VCaP (cell line): ENCODE measurements around the gene CRLF1.

Source experiments
- H3K27ac ChIP-seq: fragments of 450-650 bp; 2 replicates; pipeline ENCODE4 v1.5.1; 2017
- CTCF ChIP-seq: fragments of 450-650 bp; conservative IDR thresholded peaks from 2 replicates; pipeline ENCODE4 v1.5.1; 2017; ENCODE audit warnings: mild to moderate bottlenecking, moderate library complexity

Gene CRLF1

DNA sequence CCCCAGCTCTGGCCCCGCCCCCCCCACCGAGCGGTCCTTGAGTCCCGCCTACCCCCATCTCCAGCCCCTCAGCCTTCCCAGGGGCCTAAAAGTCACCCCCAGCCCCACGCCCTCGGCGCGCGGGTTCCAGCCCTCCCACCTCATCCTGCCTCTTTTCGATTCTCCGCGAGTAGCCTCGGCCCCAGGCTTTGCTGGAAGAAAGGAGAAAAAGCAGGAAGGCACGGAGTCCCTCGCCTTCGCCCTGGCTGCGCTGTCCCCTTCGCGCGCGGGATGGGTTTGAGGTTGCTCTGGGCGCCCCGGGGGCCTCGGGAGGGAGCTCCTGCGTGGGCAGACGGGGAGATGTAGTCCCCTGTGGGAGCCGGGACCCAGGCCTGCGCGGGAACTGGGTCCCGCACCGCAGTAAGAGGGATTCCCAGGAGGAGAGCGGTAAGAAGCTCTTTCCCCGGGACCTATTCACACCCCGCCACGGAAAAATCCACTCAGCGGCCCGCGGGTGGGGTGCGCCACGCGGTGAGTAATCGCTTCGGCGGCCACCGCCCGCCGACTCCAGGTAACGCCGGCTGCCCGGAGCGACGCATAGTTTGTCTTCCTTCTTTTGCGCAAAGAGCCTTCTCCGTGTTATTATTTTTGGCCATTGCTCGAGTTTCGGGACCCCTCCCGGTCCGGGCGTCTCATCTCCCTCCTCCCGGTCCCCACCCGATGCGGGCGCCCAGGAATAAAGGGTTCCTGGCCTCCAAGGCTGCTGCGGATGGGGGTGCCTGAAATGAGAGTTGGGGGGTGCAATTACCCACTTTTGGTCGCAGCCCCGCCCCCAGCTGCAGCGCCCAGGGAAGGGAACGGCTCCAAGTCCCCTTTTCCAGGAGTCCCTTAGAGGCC lies 865 bp upstream of the CRLF1 start:
- no peak overlapping the region for H3K27ac ChIP-seq
- no peak for TF ChIP-seq CTCF

- H3K27ac ChIP-seq: no peak overlapping the region
Measured at GRCh38 chr19:18605546-18606280, 886 bp downstream of the CRLF1 start.

GRCh38 chr19:18605196-18605545 lies 1.4 kb downstream of the CRLF1 start:
- TF ChIP-seq CTCF: no peak
- H3K27ac ChIP-seq: no peak overlapping the region

More at GRCh38 chr19:18605546-18606280, 886 bp downstream of the CRLF1 start:
- TF ChIP-seq CTCF: no peak

DNA sequence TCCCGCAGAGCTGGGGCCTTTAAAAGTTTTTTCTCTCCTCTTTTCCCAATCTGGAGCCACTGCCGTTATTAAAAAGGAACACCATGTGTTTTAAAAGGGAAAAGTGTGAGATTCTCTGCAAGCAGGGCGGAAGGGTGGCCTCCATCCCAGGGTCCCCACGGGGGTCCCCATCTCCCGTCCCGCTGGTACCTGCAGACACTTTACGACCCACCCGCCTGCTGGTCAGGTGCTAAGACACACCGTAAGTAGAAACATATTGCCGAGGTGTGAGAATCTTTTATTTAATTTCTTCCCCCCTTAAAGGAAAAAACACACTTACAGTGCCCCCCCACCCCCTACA lies 1.8 kb downstream of the CRLF1 start:
- TF ChIP-seq CTCF: no peak
- H3K27ac ChIP-seq: no peak overlapping the region

GRCh38 chr19:18603958-18604819 lies 2.4 kb downstream of the CRLF1 start:
- TF ChIP-seq CTCF: no peak
- no peak overlapping the region for H3K27ac ChIP-seq

DNA sequence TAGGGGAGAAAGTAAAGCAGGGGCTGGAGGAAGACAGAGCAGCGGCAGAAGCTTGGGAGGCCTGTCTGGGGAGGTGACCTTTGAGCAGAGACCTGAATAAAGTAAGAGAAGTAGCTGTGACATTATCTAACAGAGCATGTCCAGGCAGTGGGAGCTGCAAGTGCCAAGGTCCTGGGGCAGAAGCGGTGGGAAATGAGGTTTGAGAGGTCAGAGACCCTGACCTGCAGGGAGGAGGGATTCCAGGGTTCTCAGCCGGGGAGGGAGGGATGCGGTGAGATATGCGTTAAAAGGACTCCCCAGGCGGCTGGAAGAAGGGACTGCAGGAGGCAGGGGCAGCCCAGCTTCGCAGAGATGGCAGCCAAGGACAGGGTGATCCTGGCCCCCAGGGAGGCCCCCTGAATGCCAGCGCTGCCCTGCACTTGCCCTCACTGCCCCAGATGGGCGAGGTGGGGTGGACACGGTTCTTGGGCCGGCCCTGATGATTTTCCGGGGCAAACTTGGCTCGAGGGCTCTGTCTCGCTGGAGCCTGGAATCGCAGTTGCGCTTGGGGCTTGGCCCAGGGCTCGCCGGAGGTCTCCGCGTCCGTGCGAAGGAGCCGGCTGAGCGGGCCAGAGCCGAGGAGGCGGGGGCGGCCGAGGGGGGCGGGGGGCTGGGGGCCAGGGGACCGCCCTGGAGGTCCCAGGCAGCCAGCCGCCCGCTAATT lies 3.2 kb downstream of the CRLF1 start:
- peak; percentile 40 for TF ChIP-seq CTCF

More for the DNA sequence above, 3.2 kb downstream of the CRLF1 start:
- H3K27ac ChIP-seq: no peak overlapping the region
